NT2/D1 (cell line): ENCODE results near the gene ATXN1.

ENCODE experiments used
- YY1 ChIP-seq: IDR thresholded peaks from 2 replicates; pipeline ENCODE4 v1.6.1; 2011; ENCODE audit not compliant: insufficient read length, insufficient read depth
- ZNF274 ChIP-seq: IDR thresholded peaks from 2 replicates; pipeline ENCODE4 v1.6.1; 2011; ENCODE audit warnings: mild to moderate bottlenecking, low read depth, low read length

DNA sequence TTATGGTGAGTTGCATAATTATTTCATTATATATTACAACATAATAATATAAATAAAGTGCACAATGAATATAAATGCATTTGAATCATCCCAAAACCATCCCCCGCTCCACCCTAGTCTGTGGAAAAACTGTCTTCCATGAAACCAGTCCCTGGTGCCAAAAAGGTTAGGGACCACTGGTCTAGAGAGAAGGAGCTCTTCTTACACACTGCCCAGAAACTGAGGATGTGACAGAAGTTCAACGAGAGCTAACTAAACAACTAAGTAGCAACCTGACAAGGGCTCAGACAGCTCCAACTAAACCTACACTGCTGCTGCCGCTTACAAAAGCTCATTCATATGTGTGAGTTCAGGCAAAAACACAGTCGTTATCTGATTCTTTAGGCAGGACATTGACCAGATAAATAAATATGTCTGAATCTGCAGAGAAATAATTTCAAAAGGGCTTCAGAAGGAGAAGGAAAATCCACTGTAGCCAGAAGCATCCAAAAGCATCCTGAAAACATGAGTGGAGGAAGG lies 125.9 kb downstream of the ATXN1 start:
- TF ChIP-seq ZNF274 (no peak), YY1 (no peak)
